Measurements from ENCODE around the gene SP4. TPM values are rescaled to one million over a fixed set of nuclear protein-coding genes. Genes with fewer than 3 reads are reported as not detected.

SP4 gene
- total and polyA plus RNA-seq, 2 experiments from 2014 or later: 11.9 to 41.6 TPM

- TF ChIP-seq REST (IDR thresholded peaks at IDR 0.05; ENCODE audit: unreplicated experiment) (no peak), NANOG (IDR thresholded peaks at IDR 0.05; ENCODE audit: borderline replicate concordance) (peak; percentile 63), STAT1 (IDR thresholded peaks at IDR 0.05; ENCODE audit: unreplicated experiment) (no peak), EZH2phosphoT487 (IDR thresholded peaks at IDR 0.05; ENCODE audit: unreplicated experiment) (no peak)
These were observed 53.0 kb downstream of the SP4 start (continued) for GRCh38 chr7:21480693-21481403.

DNA sequence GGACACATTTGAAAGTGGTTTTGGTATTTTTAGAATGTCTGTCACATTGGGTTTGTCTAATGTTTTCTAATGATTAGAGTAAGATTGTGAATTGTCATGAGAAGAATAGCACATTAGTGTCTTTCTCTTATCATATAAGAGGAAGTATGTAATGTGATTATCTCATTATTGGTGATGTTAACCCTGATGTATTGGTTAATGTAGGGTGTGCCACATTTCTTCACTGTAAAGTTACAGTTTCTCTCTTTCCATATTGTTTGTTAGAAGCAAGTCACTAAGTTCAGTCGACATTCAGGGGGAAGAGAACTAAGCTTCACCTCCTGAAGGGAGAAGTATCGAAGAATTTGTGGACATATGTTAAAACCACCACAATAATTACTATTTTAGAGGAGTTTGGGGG, 58.6 kb downstream of the SP4 start:
- H3K36me3 Mint-ChIP-seq (ENCODE audit: low read depth): peaks cover 48% of the 10 kb centered on the region
- H3K27ac Mint-ChIP-seq: no peak overlapping the region; the same call in 1 of the 2 replicates
- no peak overlapping the region for H3K4me3 Mint-ChIP-seq

DNA sequence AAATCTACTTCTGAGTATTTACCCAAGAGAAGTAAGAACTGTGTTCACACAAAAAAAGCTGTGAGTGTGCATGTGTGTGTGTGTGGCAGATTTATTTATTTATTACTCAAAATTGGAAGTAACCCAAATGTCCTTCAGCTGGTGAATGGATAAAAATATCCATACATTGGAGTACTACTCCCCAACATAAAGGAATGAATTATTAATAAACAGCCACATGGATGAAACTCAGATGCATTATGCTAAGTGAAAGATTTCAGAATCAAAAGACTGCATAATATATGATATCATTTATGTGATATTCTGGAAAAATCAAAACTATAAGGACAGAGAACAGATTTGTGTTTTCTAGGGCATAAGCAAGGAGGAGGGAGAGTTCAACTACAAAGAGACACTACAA, 67.8 kb downstream of the SP4 start:
- peaks cover 64% of the 10 kb centered on the region for H3K36me3 Mint-ChIP-seq (ENCODE audit: low read depth)
- H3K4me3 Mint-ChIP-seq: no peak overlapping the region
- TF ChIP-seq EZH2 (IDR thresholded peaks at IDR 0.05; ENCODE audit: low read depth, unreplicated experiment) (no peak), EZH2phosphoT487 (IDR thresholded peaks at IDR 0.05; ENCODE audit: unreplicated experiment) (no peak), JUNB (IDR thresholded peaks at IDR 0.05; ENCODE audit: unreplicated experiment) (no peak), CREB1 (CRISPR knock-in tag; IDR thresholded peaks at IDR 0.05; ENCODE audit: low read depth) (no peak)
- TF ChIP-seq, protein P1, sequence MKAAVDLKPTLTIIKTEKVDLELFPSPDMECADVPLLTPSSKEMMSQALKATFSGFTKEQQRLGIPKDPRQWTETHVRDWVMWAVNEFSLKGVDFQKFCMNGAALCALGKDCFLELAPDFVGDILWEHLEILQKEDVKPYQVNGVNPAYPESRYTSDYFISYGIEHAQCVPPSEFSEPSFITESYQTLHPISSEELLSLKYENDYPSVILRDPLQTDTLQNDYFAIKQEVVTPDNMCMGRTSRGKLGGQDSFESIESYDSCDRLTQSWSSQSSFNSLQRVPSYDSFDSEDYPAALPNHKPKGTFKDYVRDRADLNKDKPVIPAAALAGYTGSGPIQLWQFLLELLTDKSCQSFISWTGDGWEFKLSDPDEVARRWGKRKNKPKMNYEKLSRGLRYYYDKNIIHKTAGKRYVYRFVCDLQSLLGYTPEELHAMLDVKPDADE (IDR thresholded peaks at IDR 0.05): no peak

More for the DNA sequence above, 58.6 kb downstream of the SP4 start:
- ATAC-seq (no peak), DNase-seq (ENCODE audit: low spot score) (no peak)
- H3K9me3 Mint-ChIP-seq: peaks cover 12% of the 10 kb centered on the region
- no peak for TF ChIP-seq EZH2phosphoT487 (IDR thresholded peaks at IDR 0.05; ENCODE audit: unreplicated experiment)
- TF ChIP-seq ZNF114 (CRISPR knock-in tag; IDR thresholded peaks at IDR 0.05): no peak
- no peak for TF ChIP-seq JUNB (IDR thresholded peaks at IDR 0.05; ENCODE audit: unreplicated experiment)
- TF ChIP-seq POLR2AphosphoS5 (IDR thresholded peaks at IDR 0.05; ENCODE audit: low read depth): no peak
- no peak for TF ChIP-seq STAT1 (IDR thresholded peaks at IDR 0.05; ENCODE audit: unreplicated experiment)
- TF ChIP-seq, protein P1 (IDR thresholded peaks at IDR 0.05): no peak
- no peak for TF ChIP-seq EZH2 (IDR thresholded peaks at IDR 0.05; ENCODE audit: low read depth, unreplicated experiment)
- Histone ChIP-seq H3K27me3 (ENCODE audit: insufficient read depth) (no peaks in the 10 kb centered on the region), H3K79me2 (replicated peaks; ENCODE audit: insufficient read depth) (peaks cover 11% of the 10 kb centered on the region; the same call in 1 of the 2 replicates), H3K4me1 (ENCODE audit: insufficient read depth) (peaks cover 20% of the 10 kb centered on the region), H3K4me2 (no peak overlapping the region), H3K4me3 (no peak overlapping the region), H3K9me2 (ENCODE audit: insufficient read depth) (no peaks in the 10 kb centered on the region), H4K20me1 (replicated peaks; ENCODE audit: insufficient read depth) (no peaks in the 10 kb centered on the region), H3K27ac (ENCODE audit: low read depth) (no peak overlapping the region), H2AFZ (no peak overlapping the region), H3F3A (replicated peaks; ENCODE audit: low read depth) (no peaks in the 10 kb centered on the region), H3K36me3 (ENCODE audit: insufficient read depth) (peaks cover 7% of the 10 kb centered on the region; the same call in 1 of the 2 replicates)
- peaks cover 18% of the 10 kb centered on the region for H3K4me1 Mint-ChIP-seq
- no peaks in the 10 kb centered on the region for H3K27me3 Mint-ChIP-seq (ENCODE audit: insufficient read depth, low read depth, poor library complexity)

More for the DNA sequence above, 67.8 kb downstream of the SP4 start:
- Histone ChIP-seq H3K27ac (ENCODE audit: low read depth) (peak overlapping the region; percentile 78; the same call in 1 of the 2 replicates), H3K27me3 (ENCODE audit: insufficient read depth) (no peaks in the 10 kb centered on the region), H2AFZ (no peak overlapping the region), H3K4me1 (ENCODE audit: insufficient read depth) (no peaks in the 10 kb centered on the region), H3K9me2 (ENCODE audit: insufficient read depth) (no peaks in the 10 kb centered on the region), H3K79me2 (replicated peaks; ENCODE audit: insufficient read depth) (no peaks in the 10 kb centered on the region; the same call in 1 of the 2 replicates), H3K4me2 (no peak overlapping the region), H4K20me1 (replicated peaks; ENCODE audit: insufficient read depth) (no peaks in the 10 kb centered on the region; the same call in 1 of the 2 replicates), H3K36me3 (ENCODE audit: insufficient read depth) (peaks cover 15% of the 10 kb centered on the region; the same call in 1 of the 2 replicates), H3F3A (replicated peaks; ENCODE audit: low read depth) (no peaks in the 10 kb centered on the region), H3K4me3 (no peak overlapping the region)
- peaks cover 34% of the 10 kb centered on the region for H3K9me3 Mint-ChIP-seq
- H3K4me1 Mint-ChIP-seq: 0 out of 3 replicates have a peak, but pooled peaks cover 2% of the 10 kb centered on the region
- H3K27me3 Mint-ChIP-seq (ENCODE audit: insufficient read depth, low read depth, poor library complexity): no peaks in the 10 kb centered on the region
- no peak overlapping the region for H3K27ac Mint-ChIP-seq
- ATAC-seq (no peak), DNase-seq (ENCODE audit: low spot score) (no peak)
